Activated B cell treated with CpG ODN at 0.5 μM for 24 hours (primary cell): ENCODE results near the gene SLIT3. TPM values are rescaled to one million over a fixed set of nuclear protein-coding genes. Genes with fewer than 3 reads are reported as not detected.

ENCODE experiments used
- ATAC-seq: fragments of 200-7000 bp; cut with Tn5 transposase; one replicate; pipeline ENCODE4 v1.10.0; 2021; ENCODE audit warnings: low read depth, mild to moderate bottlenecking, moderate library complexity
- CTCF ChIA-PET: fragments of 350-600 bp; sonication (Branson Sonifier 250); formaldehyde crosslinking; loops from one replicate; lab custom pipeline; 2021; ENCODE audit warnings: antibody characterized with exemption; lab: Charles Lee
- POLR2A ChIA-PET: fragments of 350-600 bp; sonication (Branson Sonifier 250); formaldehyde crosslinking; loops from one replicate; lab custom pipeline; 2021; ENCODE audit warnings: antibody characterized with exemption; lab: Charles Lee
- DNase-seq: peaks from one replicate; pipeline ENCODE4 v3.0.0; 2022
- H3K27ac Mint-ChIP-seq: one replicate; pipeline ENCODE4 v1.8.0; 2020; ENCODE audit warnings: mixed read lengths
- H3K27me3 Mint-ChIP-seq: one replicate; pipeline ENCODE4 v1.8.0; 2021; ENCODE audit warnings: mixed read lengths
- H3K36me3 Mint-ChIP-seq: one replicate; pipeline ENCODE4 v1.8.0; 2021; ENCODE audit warnings: low read depth, mixed read lengths
- H3K4me1 Mint-ChIP-seq: one replicate; pipeline ENCODE4 v1.8.0; 2021; ENCODE audit warnings: mixed read lengths
- H3K4me3 Mint-ChIP-seq: one replicate; pipeline ENCODE4 v1.8.0; 2020; ENCODE audit warnings: mild to moderate bottlenecking, mixed read lengths
- H3K9me3 Mint-ChIP-seq: one replicate; pipeline ENCODE4 v1.8.0; 2020; ENCODE audit warnings: mixed read lengths
- intact Hi-C: fragments of 100-400 bp; cut with micrococcal nuclease; formaldehyde crosslinking; loops from one replicate; pipeline ENCODE4 v1.15.1; 2024
- total RNA-seq: library from RNA; stranded (reverse); gene quantifications from 2 replicates; pipeline ENCODE4 v1.2.3, GENCODE V29; 2022
- TF ChIP-seq, protein P1 (sequence below): fragments of 200-600 bp; IDR thresholded peaks from one replicate; pipeline ENCODE4 v1.8.0; 2022; ENCODE audit warnings: antibody characterized with exemption, mild to moderate bottlenecking

Gene SLIT3
- total RNA-seq, 1 donor from 2014 or later = not detected

DNA sequence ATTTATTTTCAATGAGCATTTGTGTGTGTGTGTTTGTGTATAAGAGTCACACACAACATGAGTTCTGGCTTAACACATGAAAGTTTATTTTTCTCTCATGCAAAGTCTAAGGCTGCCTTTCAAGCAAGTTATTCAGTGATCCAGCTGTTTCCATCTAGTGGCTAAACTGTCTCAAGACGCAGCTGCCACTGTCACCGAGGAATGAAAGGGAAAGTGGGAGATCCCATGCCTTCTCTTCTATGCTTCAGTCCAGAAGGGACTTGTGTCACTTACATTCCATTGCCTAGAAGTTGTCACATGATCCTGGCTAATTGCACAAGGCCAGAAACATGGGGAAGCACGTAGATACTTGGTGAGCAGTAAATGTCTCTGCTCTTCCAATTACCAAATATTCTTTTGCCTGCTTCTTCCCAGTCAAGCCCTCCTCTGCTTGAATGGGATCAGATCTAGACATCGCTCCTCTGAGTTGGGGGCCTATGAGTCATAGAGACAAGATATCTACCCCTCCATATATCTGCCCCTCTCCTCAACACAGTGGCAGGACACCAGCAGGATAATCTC, 30.4 kb upstream of the SLIT3 start:
- CTCF ChIA-PET = no interaction called here
- Mint-ChIP-seq H3K36me3 (no peaks in the 10 kb centered on the region), H3K27ac (no peak overlapping the region), H3K4me1 (no peaks in the 10 kb centered on the region), H3K9me3 (peaks cover 2% of the 10 kb centered on the region), H3K4me3 (no peak overlapping the region), H3K27me3 (no peaks in the 10 kb centered on the region)
- ATAC-seq (no peak), DNase-seq (no peak)
- POLR2A ChIA-PET = no interaction called here
- TF ChIP-seq, protein P1, sequence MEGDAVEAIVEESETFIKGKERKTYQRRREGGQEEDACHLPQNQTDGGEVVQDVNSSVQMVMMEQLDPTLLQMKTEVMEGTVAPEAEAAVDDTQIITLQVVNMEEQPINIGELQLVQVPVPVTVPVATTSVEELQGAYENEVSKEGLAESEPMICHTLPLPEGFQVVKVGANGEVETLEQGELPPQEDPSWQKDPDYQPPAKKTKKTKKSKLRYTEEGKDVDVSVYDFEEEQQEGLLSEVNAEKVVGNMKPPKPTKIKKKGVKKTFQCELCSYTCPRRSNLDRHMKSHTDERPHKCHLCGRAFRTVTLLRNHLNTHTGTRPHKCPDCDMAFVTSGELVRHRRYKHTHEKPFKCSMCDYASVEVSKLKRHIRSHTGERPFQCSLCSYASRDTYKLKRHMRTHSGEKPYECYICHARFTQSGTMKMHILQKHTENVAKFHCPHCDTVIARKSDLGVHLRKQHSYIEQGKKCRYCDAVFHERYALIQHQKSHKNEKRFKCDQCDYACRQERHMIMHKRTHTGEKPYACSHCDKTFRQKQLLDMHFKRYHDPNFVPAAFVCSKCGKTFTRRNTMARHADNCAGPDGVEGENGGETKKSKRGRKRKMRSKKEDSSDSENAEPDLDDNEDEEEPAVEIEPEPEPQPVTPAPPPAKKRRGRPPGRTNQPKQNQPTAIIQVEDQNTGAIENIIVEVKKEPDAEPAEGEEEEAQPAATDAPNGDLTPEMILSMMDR = no peak
- intact Hi-C loops = no loop called here

- Mint-ChIP-seq H3K4me3 (no peak overlapping the region), H3K9me3 (peaks cover 2% of the 10 kb centered on the region), H3K27ac (no peak overlapping the region), H3K36me3 (no peaks in the 10 kb centered on the region), H3K27me3 (no peaks in the 10 kb centered on the region), H3K4me1 (no peaks in the 10 kb centered on the region)
- ATAC-seq = no peak
- TF ChIP-seq, protein P1 = no peak
- ChIA-PET CTCF (no interaction called here), POLR2A (no interaction called here)
- intact Hi-C loops = no loop called here
- no peak for DNase-seq
Observed at GRCh38 chr5:169328401-169328800, 27.5 kb upstream of the SLIT3 start.

GRCh38 chr5:169325273-169325672, 24.3 kb upstream of the SLIT3 start:
- DNase-seq = no peak
- Mint-ChIP-seq H3K36me3 (no peaks in the 10 kb centered on the region), H3K4me1 (no peaks in the 10 kb centered on the region), H3K9me3 (peaks cover 2% of the 10 kb centered on the region), H3K4me3 (no peak overlapping the region), H3K27ac (no peak overlapping the region), H3K27me3 (no peaks in the 10 kb centered on the region)
- TF ChIP-seq, protein P1 = no peak
- intact Hi-C loops = no loop called here
- ChIA-PET POLR2A (no interaction called here), CTCF (no interaction called here)
- no peak for ATAC-seq

- TF ChIP-seq, protein P1 = no peak
- intact Hi-C loops = no loop called here
- Mint-ChIP-seq H3K27ac (no peak overlapping the region), H3K4me1 (no peaks in the 10 kb centered on the region), H3K36me3 (no peaks in the 10 kb centered on the region), H3K9me3 (no peaks in the 10 kb centered on the region), H3K4me3 (no peak overlapping the region), H3K27me3 (peaks cover 8% of the 10 kb centered on the region)
- ATAC-seq (no peak), DNase-seq (no peak)
- POLR2A ChIA-PET = no interaction called here
- CTCF ChIA-PET = no interaction called here
Observed at GRCh38 chr5:169318556-169318955, 17.6 kb upstream of the SLIT3 start.

DNA sequence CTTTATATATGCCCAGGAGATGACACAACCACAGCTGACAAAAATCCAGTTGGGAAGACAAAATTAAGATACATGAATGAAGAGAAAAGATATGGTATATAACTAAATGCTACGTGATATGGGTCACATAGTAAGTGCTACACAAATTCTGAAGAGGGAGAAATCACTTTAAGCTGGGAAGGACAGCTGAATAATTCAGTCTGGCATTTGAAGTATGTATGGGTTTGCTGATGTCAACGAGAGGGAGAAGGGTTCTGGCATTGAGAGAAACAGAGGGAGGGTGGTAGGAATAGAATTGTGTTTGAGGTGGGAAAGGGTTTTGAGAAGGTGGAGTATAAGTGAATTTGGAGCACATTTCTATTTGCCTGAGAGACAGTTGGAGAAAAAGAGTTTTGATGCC, 6.7 kb upstream of the SLIT3 start:
- POLR2A ChIA-PET = no interaction called here
- peaks cover 21% of the 10 kb centered on the region for H3K27me3 Mint-ChIP-seq
- intact Hi-C loops = no loop called here
- H3K4me3 Mint-ChIP-seq = no peak overlapping the region
- no peaks in the 10 kb centered on the region for H3K36me3 Mint-ChIP-seq
- DNase-seq (no peak), ATAC-seq (no peak)
- H3K27ac Mint-ChIP-seq = no peak overlapping the region
- no peaks in the 10 kb centered on the region for H3K9me3 Mint-ChIP-seq
- no peaks in the 10 kb centered on the region for H3K4me1 Mint-ChIP-seq
- CTCF ChIA-PET = no interaction called here
- TF ChIP-seq, protein P1 = no peak
